ENCODE results near the gene TMEM217.

DNA sequence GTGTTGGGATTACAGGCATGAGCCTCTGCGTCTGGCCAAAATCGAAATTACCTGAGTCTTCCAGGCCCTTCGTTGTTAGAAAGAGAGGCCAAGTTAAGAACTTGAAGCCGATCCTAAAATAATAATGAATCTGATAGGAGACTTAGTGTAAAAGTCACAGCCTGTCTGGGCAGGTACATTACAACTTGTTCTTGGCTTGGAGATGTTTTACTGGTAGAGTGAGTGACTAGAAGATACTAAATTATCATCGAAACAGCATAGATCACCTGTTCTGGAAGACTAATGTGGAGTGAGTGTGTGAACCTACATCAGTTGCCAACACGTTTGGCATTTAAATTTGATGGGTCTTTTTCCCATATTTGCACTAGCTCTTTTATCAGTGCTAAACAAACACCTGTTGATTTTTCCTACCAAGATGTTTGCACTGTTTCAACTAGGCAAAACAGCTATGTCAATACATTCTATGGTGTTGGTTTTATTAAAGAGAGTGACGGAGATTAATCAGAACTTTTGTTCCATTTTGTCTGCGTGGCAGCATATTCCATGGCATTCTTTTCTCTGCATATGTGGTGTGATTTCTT lies 4.6 kb upstream of the TMEM217 start:
- TF ChIP-seq, protein P1, sequence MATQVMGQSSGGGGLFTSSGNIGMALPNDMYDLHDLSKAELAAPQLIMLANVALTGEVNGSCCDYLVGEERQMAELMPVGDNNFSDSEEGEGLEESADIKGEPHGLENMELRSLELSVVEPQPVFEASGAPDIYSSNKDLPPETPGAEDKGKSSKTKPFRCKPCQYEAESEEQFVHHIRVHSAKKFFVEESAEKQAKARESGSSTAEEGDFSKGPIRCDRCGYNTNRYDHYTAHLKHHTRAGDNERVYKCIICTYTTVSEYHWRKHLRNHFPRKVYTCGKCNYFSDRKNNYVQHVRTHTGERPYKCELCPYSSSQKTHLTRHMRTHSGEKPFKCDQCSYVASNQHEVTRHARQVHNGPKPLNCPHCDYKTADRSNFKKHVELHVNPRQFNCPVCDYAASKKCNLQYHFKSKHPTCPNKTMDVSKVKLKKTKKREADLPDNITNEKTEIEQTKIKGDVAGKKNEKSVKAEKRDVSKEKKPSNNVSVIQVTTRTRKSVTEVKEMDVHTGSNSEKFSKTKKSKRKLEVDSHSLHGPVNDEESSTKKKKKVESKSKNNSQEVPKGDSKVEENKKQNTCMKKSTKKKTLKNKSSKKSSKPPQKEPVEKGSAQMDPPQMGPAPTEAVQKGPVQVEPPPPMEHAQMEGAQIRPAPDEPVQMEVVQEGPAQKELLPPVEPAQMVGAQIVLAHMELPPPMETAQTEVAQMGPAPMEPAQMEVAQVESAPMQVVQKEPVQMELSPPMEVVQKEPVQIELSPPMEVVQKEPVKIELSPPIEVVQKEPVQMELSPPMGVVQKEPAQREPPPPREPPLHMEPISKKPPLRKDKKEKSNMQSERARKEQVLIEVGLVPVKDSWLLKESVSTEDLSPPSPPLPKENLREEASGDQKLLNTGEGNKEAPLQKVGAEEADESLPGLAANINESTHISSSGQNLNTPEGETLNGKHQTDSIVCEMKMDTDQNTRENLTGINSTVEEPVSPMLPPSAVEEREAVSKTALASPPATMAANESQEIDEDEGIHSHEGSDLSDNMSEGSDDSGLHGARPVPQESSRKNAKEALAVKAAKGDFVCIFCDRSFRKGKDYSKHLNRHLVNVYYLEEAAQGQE (tag by site-specific recombination; IDR thresholded peaks at IDR 0.05) = no peak
- TF ChIP-seq, protein P2, sequence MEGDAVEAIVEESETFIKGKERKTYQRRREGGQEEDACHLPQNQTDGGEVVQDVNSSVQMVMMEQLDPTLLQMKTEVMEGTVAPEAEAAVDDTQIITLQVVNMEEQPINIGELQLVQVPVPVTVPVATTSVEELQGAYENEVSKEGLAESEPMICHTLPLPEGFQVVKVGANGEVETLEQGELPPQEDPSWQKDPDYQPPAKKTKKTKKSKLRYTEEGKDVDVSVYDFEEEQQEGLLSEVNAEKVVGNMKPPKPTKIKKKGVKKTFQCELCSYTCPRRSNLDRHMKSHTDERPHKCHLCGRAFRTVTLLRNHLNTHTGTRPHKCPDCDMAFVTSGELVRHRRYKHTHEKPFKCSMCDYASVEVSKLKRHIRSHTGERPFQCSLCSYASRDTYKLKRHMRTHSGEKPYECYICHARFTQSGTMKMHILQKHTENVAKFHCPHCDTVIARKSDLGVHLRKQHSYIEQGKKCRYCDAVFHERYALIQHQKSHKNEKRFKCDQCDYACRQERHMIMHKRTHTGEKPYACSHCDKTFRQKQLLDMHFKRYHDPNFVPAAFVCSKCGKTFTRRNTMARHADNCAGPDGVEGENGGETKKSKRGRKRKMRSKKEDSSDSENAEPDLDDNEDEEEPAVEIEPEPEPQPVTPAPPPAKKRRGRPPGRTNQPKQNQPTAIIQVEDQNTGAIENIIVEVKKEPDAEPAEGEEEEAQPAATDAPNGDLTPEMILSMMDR (tag by site-specific recombination; IDR thresholded peaks at IDR 0.05) = no peak
- TF ChIP-seq SP7 (tag by site-specific recombination; IDR thresholded peaks at IDR 0.05) (no peak), ZNF274 (IDR thresholded peaks at IDR 0.05; ENCODE audit: low read length) (no peak), ZNF274 (tag by site-specific recombination; IDR thresholded peaks at IDR 0.05; ENCODE audit: borderline replicate concordance) (no peak), ZNF544 (tag by site-specific recombination; IDR thresholded peaks at IDR 0.05) (no peak)
